Esophagus muscularis mucosa (tissue), 4 donors: ENCODE measurements around the gene GRIN2D.

Source experiments
- CTCF ChIP-seq, 3 experiments: fragments of 200-600 bp in 2 of 3; fragments of 450-650 bp in 1 of 3; sonication (generic) in 2 of 3; IDR thresholded peaks; one replicate each; pipeline ENCODE4 v1.5.1; 2017 to 2019; ENCODE audit warnings: antibody characterized with exemption in 3 of 3, mild to moderate bottlenecking in 2 of 3, moderate library complexity in 1 of 3
- EP300 ChIP-seq: sonication (generic); formaldehyde crosslinking; IDR thresholded peaks from one replicate; pipeline ENCODE4 v1.6.1; 2017; ENCODE audit warnings: antibody characterized with exemption
- POLR2A ChIP-seq: fragments of 450-650 bp; IDR thresholded peaks from one replicate; pipeline ENCODE4 v1.6.1; 2017; ENCODE audit warnings: antibody characterized with exemption, moderate library complexity, mild to moderate bottlenecking, low read depth
- POLR2AphosphoS5 ChIP-seq, 2 donors: sonication (generic); formaldehyde crosslinking; IDR thresholded peaks; one replicate each; pipeline ENCODE4 v1.6.1; 2017; ENCODE audit warnings: antibody characterized with exemption in 2 of 2

- TF ChIP-seq POLR2AphosphoS5 (IDR thresholded peaks at IDR 0.05), result peak in 1 of 2 donors; percentile 31
- no peak for TF ChIP-seq POLR2A
- TF ChIP-seq CTCF (IDR thresholded peaks at IDR 0.05), result peak; percentile 69 to 84 (median 82)
- no peak for TF ChIP-seq EP300
Observed at GRCh38 chr19:48390188-48391099, 3.0 kb upstream of the GRIN2D start.
